ENCODE measurements around the gene CCDC92.

Gene CCDC92

GRCh38 chr12:124002021-124002644, 29.5 kb upstream of the CCDC92 start:
- DNase-seq (ENCODE audit: low read depth): no peak

- no peak for DNase-seq (ENCODE audit: low read depth)
Observed at GRCh38 chr12:124001343-124001742, 28.7 kb upstream of the CCDC92 start.

GRCh38 chr12:124000111-124000510, 27.5 kb upstream of the CCDC92 start:
- no peak for DNase-seq (ENCODE audit: low read depth)

- no peak for DNase-seq (ENCODE audit: low read depth)
Observed at GRCh38 chr12:123998991-123999359, 26.3 kb upstream of the CCDC92 start.

GRCh38 chr12:123998344-123998990, 25.8 kb upstream of the CCDC92 start:
- DNase-seq (ENCODE audit: low read depth): no peak

GRCh38 chr12:123997908-123998307, 25.3 kb upstream of the CCDC92 start:
- no peak for DNase-seq (ENCODE audit: low read depth)

GRCh38 chr12:123997033-123997822, 24.6 kb upstream of the CCDC92 start:
- no peak for DNase-seq (ENCODE audit: low read depth)

GRCh38 chr12:123996581-123996980, 23.9 kb upstream of the CCDC92 start:
- DNase-seq (ENCODE audit: low read depth): no peak

- DNase-seq (ENCODE audit: low read depth): no peak
Observed at GRCh38 chr12:123995023-123995748, 22.6 kb upstream of the CCDC92 start.

- no peak for DNase-seq (ENCODE audit: low read depth)
Observed at GRCh38 chr12:123992118-123992825, 19.6 kb upstream of the CCDC92 start.

GRCh38 chr12:123991372-123991951, 18.8 kb upstream of the CCDC92 start:
- no peak for DNase-seq (ENCODE audit: low read depth)

- no peak for DNase-seq (ENCODE audit: low read depth)
Observed at GRCh38 chr12:123990511-123990910, 17.9 kb upstream of the CCDC92 start.

GRCh38 chr12:123989753-123990152, 17.1 kb upstream of the CCDC92 start:
- no peak for DNase-seq (ENCODE audit: low read depth)

GRCh38 chr12:123989168-123989567, 16.5 kb upstream of the CCDC92 start:
- DNase-seq (ENCODE audit: low read depth): no peak

GRCh38 chr12:123987022-123987421, 14.4 kb upstream of the CCDC92 start:
- no peak for DNase-seq (ENCODE audit: low read depth)

- DNase-seq (ENCODE audit: low read depth): no peak
Observed at GRCh38 chr12:123986374-123986965, 13.8 kb upstream of the CCDC92 start.

- no peak for DNase-seq (ENCODE audit: low read depth)
Observed at GRCh38 chr12:123984903-123985302, 12.3 kb upstream of the CCDC92 start.

GRCh38 chr12:123983822-123984485, 11.3 kb upstream of the CCDC92 start:
- peak; percentile 29 for DNase-seq (ENCODE audit: low read depth)

- DNase-seq (ENCODE audit: low read depth): no peak
Observed at GRCh38 chr12:123982269-123982668, 9.6 kb upstream of the CCDC92 start.

- DNase-seq (ENCODE audit: low read depth): no peak
Observed at GRCh38 chr12:123979566-123979965, 6.9 kb upstream of the CCDC92 start.
